ENCODE results near the gene RELA.
"Not testable (repeated sequence)": the region's sequence is repeated elsewhere in the genome, so short reads cannot be mapped to it uniquely, and the experiment has no call there.

Gene RELA

GRCh38 chr11:65662799-65663638, at the start of gene RELA:
TSS of gene RELA (minus strand) at chr11:65662916. CDS start at chr11:65662832, 84 bp downstream.
- DNase-seq (ENCODE audit: low spot score): peak; percentile 79

GRCh38 chr11:65711785-65712632, 49.3 kb upstream of the RELA start, which contains the start of gene KAT5:
TSS of gene KAT5 (plus strand) at chr11:65712252. CDS start at chr11:65712268, 16 bp downstream.
- peak; percentile 87 for DNase-seq (ENCODE audit: low spot score)

GRCh38 chr11:65710421-65710820, 47.7 kb upstream of the RELA start:
- DNase-seq (ENCODE audit: low spot score): no peak

GRCh38 chr11:65709661-65710060, 46.9 kb upstream of the RELA start:
- DNase-seq (ENCODE audit: low spot score): no peak

- no peak for DNase-seq (ENCODE audit: low spot score)
These were observed 45.7 kb upstream of the RELA start for GRCh38 chr11:65708451-65708850.

GRCh38 chr11:65707002-65707401, 44.3 kb upstream of the RELA start:
- DNase-seq (ENCODE audit: low spot score): not testable (repeated sequence)

- DNase-seq (ENCODE audit: low spot score): not testable (repeated sequence)
These were observed 43.6 kb upstream of the RELA start for GRCh38 chr11:65706303-65706763.

- no peak for DNase-seq (ENCODE audit: low spot score)
These were observed 41.1 kb upstream of the RELA start for GRCh38 chr11:65703846-65704245.

- no peak for DNase-seq (ENCODE audit: low spot score)
These were observed 39.0 kb upstream of the RELA start for GRCh38 chr11:65701686-65702085.

GRCh38 chr11:65700399-65700798, 37.7 kb upstream of the RELA start:
- DNase-seq (ENCODE audit: low spot score): no peak

- no peak for DNase-seq (ENCODE audit: low spot score)
These were observed 36.6 kb upstream of the RELA start for GRCh38 chr11:65699306-65699705.

GRCh38 chr11:65698205-65698604, 35.5 kb upstream of the RELA start:
- no peak for DNase-seq (ENCODE audit: low spot score)

- DNase-seq (ENCODE audit: low spot score): no peak
These were observed 34.3 kb upstream of the RELA start for GRCh38 chr11:65696802-65697552.

- DNase-seq (ENCODE audit: low spot score): no peak
These were observed 32.9 kb upstream of the RELA start for GRCh38 chr11:65695459-65696241.

GRCh38 chr11:65692367-65692766, 29.7 kb upstream of the RELA start:
- DNase-seq (ENCODE audit: low spot score): no peak

- DNase-seq (ENCODE audit: low spot score): not testable (repeated sequence)
These were observed 29.1 kb upstream of the RELA start for GRCh38 chr11:65691847-65692246.

- DNase-seq (ENCODE audit: low spot score): no peak
These were observed 23.3 kb upstream of the RELA start for GRCh38 chr11:65685981-65686380.

GRCh38 chr11:65683480-65683879, 20.8 kb upstream of the RELA start:
- DNase-seq (ENCODE audit: low spot score): not testable (repeated sequence)

- DNase-seq (ENCODE audit: low spot score): no peak
These were observed 17.6 kb upstream of the RELA start for GRCh38 chr11:65680192-65680743.

GRCh38 chr11:65672982-65673381, 10.3 kb upstream of the RELA start:
- no peak for DNase-seq (ENCODE audit: low spot score)

All from HuH-7 (cell line).